A549 treated with dexamethasone at 1 μM for 4 hours (cell line): ENCODE data around the gene ALG9. TPM values are rescaled to one million over a fixed set of nuclear protein-coding genes. Genes with fewer than 3 reads are reported as not detected.

Experiments
- total RNA-seq: library from RNA; stranded (reverse); fragments of 200-300 nt; extraction: Qiagen RNA extraction; gene quantifications from 5 replicates; pipeline ENCODE4 v1.2.3, GENCODE V29; 2022

Gene ALG9
- total RNA-seq = 19.6 to 25.2 TPM (median 21.7 TPM) in 5 replicates

GRCh38 chr11:111870886-111871692, at the start of gene ALG9:
Gene ALG9 (minus strand): TSS chr11:111871581. CDS start chr11:111871482, 99 bp downstream.

GRCh38 chr11:111918390-111919256, 47.2 kb upstream of the ALG9 start, which contains the start of gene C11orf52:
Gene C11orf52 (plus strand): TSS chr11:111918913. CDS start chr11:111918973, 60 bp downstream.

DNA sequence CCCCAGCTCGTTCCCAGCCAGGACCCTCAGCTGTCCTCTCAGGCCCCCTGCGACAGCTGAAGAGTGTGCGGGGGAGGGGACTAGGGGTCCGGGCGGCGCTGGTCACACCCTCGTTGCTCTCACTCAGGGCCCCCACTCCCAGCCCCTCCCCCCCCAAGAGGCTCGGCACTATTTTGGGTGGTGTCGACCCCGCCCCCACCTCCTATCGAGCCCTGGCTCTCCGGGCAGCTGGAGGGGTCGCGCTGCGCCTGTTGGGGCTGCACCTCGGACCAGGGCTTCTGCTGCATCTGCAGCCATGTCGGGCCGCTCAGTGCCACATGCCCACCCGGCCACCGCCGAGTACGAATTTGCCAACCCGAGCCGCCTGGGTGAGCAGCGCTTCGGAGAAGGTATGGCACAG, 41.2 kb upstream of the ALG9 start, which contains the start of gene HSPB2:
Gene HSPB2, plus strand, starts transcription at position 200 of the 400 bp plus-strand sequence. Its CDS starts 96 bp downstream, at position 296.

GRCh38 chr11:111911563-111912401, 40.4 kb upstream of the ALG9 start, which contains the start of gene CRYAB:
Gene CRYAB (minus strand): TSS chr11:111911770. CDS start chr11:111911724, 46 bp downstream.

GRCh38 chr11:111878849-111879636, 7.7 kb upstream of the ALG9 start, which contains the start of the genes CFAP68 and FDXACB1:
Gene CFAP68 (plus strand): TSS chr11:111879541. CDS start chr11:111879561, 20 bp downstream.
Gene FDXACB1 (minus strand): TSS chr11:111879165. CDS start chr11:111879132, 33 bp downstream.

DNA sequence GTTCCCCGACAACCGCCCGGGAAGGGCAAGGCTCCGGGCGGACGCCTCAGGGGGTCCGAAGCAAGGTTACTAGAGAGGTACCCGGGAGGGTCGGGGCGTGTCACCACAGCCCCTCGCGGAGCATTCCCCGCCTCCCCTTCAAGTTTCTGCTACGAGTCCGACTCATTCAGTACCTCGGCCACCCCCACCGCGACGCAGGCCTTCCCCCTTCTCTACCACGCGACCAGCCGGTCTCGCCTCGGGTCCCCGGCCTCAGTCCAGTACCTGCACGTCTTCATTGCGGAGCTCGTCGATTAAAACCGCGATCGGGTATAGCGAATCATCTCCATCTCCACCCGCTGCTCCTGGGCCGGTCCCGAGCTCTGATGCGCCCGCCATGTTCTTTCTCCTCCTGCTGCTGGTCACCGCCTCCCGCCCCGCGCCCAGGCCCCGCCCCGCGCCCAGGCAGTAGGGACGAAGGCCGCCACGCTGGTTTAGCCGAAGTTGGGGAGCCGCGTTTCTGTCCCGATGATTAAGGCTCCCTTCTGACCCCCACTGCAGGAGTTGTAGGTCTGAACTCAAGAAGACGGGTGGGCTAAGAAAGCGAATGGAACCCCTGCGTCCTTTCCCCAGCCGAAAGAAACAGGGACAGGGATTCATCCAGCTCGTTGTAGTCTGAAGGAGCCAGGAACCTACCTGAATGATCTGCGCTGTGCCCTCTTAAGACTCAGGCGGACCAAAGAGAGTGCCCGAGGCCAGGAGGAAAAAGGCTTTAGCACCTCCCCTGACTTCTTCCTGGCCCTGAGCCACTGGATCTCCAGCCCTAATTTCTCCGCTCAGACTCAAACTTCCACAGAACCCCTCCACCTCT, 105.2 kb downstream of the ALG9 start, which contains the start of gene PPP2R1B:
Gene PPP2R1B, minus strand, starts transcription at position 406 of the 850 bp plus-strand sequence. Its CDS starts 28 bp downstream, at position 378.

Other genes with a start within 250 kb of the ALG9 start
- 16.2 to 22.0 TPM (median 19.2 TPM) in 5 replicates for gene PPP2R1B, start 105.2 kb downstream of the ALG9 start, total RNA-seq
- gene FDXACB1, start 7.6 kb upstream of the ALG9 start, total RNA-seq = 1.4 to 1.6 TPM (median 1.5 TPM) in 5 replicates
- gene CFAP68, start 8.0 kb upstream of the ALG9 start, total RNA-seq = 31.6 to 37.7 TPM (median 36.1 TPM) in 5 replicates
- gene CRYAB, start 40.2 kb upstream of the ALG9 start, total RNA-seq = 12.4 to 28.7 TPM (median 17.0 TPM) in 5 replicates
- 0.09 TPM in 1 of 5 replicates, not detected in the others for gene HSPB2, start 41.2 kb upstream of the ALG9 start, total RNA-seq
- gene C11orf52, start 47.3 kb upstream of the ALG9 start, total RNA-seq = 0.15 to 0.45 TPM (median 0.26 TPM) in 5 replicates
- gene DIXDC1, start 65.8 kb upstream of the ALG9 start, total RNA-seq = 6.1 to 10.3 TPM (median 9.6 TPM) in 5 replicates
- gene DLAT, start 153.8 kb upstream of the ALG9 start, total RNA-seq = 26.5 to 34.1 TPM (median 31.1 TPM) in 5 replicates
- gene PIH1D2, start 202.4 kb upstream of the ALG9 start, total RNA-seq = 0.70 to 1.4 TPM (median 1.1 TPM) in 5 replicates
- 15.9 to 18.2 TPM (median 17.3 TPM) in 5 replicates for gene NKAPD1, start 202.7 kb upstream of the ALG9 start, total RNA-seq
- 56.0 to 75.2 TPM (median 59.3 TPM) in 5 replicates for gene TIMM8B, start 215.2 kb upstream of the ALG9 start, total RNA-seq
- 57.4 to 72.2 TPM (median 63.7 TPM) in 5 replicates for gene SDHD, start 215.3 kb upstream of the ALG9 start, total RNA-seq